Mononuclear cell (primary cell): ENCODE results near the gene CDIP1. TPM values are rescaled to one million over a fixed set of nuclear protein-coding genes. Genes with fewer than 3 reads are reported as not detected.

Source experiments
- H3K27me3 ChIP-seq: 2 replicates; pipeline ENCODE4 v1.6.0; 2011; ENCODE audit warnings: low read length, control low read depth; ENCODE audit not compliant: insufficient read depth
- H3K4me1 ChIP-seq: 2 replicates; pipeline ENCODE4 v1.5.1; 2011; ENCODE audit warnings: mild to moderate bottlenecking, low read length, control low read depth; ENCODE audit not compliant: insufficient read depth
- H3K4me3 ChIP-seq: 2 replicates; pipeline ENCODE4 v1.5.1; 2011; ENCODE audit warnings: mild to moderate bottlenecking, low read length, moderate library complexity
- H3K9me3 ChIP-seq: 2 replicates; pipeline ENCODE4 v1.5.1; 2011; ENCODE audit warnings: low read depth, mild to moderate bottlenecking, control low read depth, low read length
- total RNA-seq: library from RNA; depleted of rRNA; stranded (reverse); fragments of >200 nt; gene quantifications from one replicate; pipeline ENCODE4 v1.2.3, GENCODE V29; 2012

The CDIP1 gene
- total RNA-seq, 1 donor = 8.0 TPM

DNA sequence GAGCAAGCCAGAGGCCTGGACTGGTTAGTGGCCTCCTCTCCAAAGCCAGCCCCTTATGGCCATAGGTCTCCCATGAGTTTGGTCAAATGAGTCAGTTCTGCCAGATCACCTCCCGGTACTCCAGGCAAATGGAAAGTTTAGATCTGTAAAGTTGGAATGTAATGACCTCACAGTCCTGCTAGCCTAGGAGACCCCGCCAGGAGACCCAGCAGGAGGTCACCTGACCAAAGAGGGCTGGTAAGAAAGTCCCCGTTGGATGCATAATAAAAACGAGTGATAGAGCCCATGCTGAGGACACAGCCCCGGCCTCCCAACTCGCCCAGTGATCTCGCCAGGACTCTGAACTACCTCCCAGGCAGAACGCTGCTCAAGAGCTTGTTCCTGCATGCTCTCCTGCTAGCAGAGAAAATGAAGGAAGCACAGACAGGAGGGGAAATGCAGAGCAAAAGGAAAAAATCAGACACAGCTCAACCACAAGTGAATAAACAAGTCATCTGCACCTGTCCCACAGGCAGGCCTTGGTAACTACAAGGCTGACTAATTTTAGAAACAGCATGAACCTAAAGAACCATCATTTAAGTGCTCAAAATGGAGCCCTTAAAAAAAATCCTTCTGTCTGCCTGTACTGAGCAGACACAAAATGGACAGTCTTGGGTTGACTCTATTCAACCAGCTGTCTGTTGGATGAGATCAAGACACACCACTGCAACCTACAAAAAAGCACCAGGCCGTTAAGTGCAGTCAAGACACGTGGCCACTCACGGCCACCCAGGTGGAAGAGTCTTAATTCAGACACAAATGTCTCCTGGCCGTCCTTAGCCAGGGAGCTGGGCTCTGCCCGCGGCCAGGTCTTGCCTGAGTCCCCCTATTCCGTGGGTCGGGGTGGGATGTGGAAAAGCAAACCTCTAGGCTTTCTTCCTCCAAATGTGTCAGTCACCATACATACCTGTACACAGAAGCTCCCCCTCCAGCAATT lies 9.2 kb downstream of the CDIP1 start:
- Histone ChIP-seq H3K27me3 (no peaks in the 10 kb centered on the region), H3K4me1 (peaks cover 24% of the 10 kb centered on the region), H3K9me3 (no peaks in the 10 kb centered on the region), H3K4me3 (no peak overlapping the region)

DNA sequence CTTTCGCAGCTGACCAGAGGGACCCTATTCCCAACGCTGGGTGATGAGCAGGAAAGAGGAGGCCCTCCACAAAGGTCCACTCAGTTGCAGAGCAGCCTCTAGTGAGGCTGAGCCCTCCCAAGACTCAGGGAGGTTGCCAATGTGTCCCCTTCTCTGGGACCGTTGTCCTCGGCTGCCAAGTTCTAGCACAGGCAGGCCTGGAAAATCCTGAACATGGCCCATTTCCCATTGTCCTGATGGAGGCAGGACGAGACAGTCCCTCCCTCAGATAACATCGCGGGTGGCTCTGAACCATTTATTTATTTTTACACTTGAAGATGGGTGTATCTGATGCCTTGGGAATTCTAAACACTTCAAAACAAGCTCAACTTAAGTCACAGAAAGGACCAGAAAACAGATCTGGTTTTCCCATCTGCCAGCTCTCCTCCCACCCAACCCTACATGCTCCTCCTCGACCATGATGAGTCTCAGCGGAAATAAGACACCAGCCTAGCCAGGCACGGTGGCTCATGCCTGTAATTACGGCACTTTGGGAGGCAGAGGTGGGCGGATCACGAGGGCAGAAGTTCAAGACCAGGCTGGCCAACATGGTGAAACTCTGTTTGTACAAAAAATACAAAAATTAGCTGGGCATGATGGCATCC lies 12.8 kb downstream of the CDIP1 start:
- H3K4me3 ChIP-seq = no peak overlapping the region
- H3K9me3 ChIP-seq = no peaks in the 10 kb centered on the region
- H3K4me1 ChIP-seq = peaks cover 35% of the 10 kb centered on the region
- no peaks in the 10 kb centered on the region for H3K27me3 ChIP-seq

DNA sequence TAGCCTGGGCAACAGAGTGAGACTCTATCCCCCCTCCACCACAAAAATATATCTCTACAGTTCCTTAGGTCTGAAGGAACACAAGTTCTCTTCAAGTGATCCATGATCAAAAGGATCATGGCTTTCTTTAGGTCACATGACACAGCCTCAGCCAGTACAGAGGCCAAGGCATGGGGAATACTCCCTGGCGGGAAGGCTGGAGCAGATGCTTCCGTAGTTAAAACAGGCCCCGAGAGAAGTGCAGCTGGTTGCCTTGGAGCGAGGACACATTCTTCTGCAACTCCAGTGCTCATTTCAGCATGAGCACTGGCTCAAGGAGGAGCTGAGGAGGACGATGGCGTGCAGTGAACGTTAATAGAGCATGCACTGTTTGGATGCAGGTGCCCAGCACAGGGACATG lies 13.5 kb downstream of the CDIP1 start:
- Histone ChIP-seq H3K27me3 (no peaks in the 10 kb centered on the region), H3K4me3 (no peak overlapping the region), H3K9me3 (no peaks in the 10 kb centered on the region), H3K4me1 (peaks cover 35% of the 10 kb centered on the region)

DNA sequence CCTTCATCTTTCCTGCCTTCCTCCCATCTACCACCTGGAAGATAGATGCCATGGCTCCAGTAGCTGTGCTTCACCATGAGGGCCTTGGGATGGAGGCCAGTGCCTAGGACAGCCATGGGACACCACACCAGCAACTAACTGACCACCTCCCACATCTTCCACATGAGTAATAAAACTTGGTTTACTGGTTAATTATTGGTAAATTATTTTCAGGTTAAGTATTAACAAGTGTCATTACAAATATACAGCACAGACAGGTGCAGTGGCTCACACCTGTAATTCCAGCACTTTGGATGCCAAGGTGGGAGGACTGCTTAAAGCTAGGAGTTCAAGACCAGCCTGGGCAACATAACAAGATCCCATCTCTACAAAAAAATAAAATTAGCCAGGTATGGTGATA lies 14.0 kb downstream of the CDIP1 start:
- Histone ChIP-seq H3K4me1 (peaks cover 32% of the 10 kb centered on the region), H3K4me3 (no peak overlapping the region), H3K9me3 (no peaks in the 10 kb centered on the region), H3K27me3 (no peaks in the 10 kb centered on the region)

DNA sequence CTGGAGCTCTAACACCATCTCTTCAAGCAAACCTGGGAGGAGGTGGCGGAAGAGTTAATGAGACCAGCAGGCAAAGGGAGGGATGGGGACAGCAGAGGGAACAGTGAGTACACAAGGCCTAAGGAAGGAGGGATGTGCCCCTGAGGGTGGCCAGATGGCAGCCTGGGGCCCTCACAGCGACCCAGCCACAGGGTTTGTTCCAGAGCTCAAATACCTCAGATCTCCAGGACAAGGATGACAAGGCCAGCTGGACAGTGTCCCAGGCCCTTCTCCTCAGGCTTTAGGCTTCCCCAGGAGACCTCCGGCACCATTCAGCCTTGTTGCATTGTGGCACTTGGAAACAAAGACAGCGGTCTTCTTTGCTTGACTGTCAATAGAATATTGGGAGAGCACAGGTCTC lies 14.9 kb downstream of the CDIP1 start:
- peaks cover 31% of the 10 kb centered on the region for H3K4me1 ChIP-seq
- no peaks in the 10 kb centered on the region for H3K9me3 ChIP-seq
- no peak overlapping the region for H3K4me3 ChIP-seq
- H3K27me3 ChIP-seq = no peaks in the 10 kb centered on the region

DNA sequence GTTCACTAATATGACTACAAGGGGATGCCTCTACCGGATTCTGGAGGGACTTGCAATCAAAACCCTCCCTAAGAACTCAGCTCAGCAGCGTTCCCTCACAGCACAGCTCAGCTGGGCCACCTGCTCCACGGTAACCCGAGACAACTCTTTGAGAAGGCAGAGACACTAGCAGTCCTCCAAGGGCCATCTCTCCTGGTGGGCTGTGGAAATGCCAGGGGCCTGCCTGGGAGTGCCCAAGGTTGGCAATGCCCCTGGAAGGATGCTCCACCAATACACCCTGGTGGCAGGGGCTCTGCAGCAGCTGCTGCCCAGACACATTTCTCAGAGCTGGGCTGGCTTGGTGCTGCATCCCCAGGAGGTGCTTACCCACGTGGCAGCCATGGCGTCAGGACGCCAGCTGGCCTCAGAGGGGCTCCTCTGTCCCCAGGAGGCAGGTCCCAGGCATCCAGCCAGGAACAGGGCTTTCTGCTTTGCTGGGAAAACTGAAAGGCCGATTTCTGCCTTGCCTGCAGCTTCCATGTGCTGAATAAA lies 16.5 kb downstream of the CDIP1 start:
- no peak overlapping the region for H3K4me3 ChIP-seq
- H3K4me1 ChIP-seq = peaks cover 37% of the 10 kb centered on the region
- no peaks in the 10 kb centered on the region for H3K27me3 ChIP-seq
- no peaks in the 10 kb centered on the region for H3K9me3 ChIP-seq

DNA sequence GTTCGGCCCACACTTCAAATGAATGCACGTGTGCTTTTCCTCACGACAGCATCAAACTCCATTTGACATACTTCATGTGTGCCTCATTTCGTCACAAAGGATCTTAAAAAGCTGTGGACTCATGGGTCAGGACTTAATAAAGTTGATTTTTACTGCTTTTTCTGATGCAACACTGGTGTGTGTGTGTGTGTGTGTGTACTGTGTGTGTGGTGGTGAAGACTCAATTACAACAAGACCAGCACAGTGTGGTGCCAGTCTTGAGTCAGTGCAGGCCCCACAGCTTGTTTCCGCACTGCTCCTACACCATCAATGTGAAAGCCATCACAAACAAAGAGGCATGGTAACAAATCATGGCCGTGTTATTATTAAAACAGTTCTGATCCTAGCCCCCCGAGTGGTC lies 17.7 kb downstream of the CDIP1 start:
- no peaks in the 10 kb centered on the region for H3K27me3 ChIP-seq
- no peaks in the 10 kb centered on the region for H3K9me3 ChIP-seq
- H3K4me3 ChIP-seq = no peak overlapping the region
- peaks cover 43% of the 10 kb centered on the region for H3K4me1 ChIP-seq

DNA sequence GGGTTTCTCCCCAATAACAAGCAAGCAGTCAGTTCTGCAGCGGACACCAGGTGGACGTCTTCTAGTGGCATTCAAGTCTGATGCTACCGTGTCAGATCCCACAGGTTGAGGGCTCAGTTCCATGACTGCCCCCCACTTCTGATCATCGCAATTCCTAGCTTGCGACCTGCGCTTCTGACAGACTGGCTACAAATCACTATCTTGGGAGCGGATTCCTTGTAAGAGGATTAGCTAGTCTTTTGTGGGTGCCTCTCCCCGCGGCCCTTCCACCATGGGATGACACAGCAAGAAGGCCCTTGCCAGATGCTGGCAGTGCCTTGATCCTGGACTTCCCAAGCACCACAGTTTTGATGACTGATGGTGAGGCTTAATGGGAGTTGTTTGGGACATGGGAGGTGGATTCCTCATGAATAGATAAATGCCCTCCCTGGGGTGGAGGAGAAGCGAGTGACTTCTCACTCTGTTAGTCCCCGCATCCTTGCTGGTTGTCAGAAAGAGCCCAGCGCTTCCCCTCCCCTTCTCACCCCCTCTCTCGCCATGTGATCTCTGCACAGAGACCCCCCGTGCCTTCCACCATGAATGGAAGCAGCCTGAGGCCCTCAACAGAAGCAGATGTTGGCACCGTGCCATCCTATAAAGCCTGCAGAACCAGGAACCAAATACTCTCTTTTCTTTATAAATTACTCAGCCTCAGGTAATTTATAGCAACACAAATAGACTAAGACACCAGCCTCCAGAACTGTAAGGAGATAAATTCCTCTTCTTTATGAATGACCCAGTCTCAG lies 19.1 kb downstream of the CDIP1 start:
- peaks cover 57% of the 10 kb centered on the region for H3K4me1 ChIP-seq
- no peaks in the 10 kb centered on the region for H3K27me3 ChIP-seq
- H3K9me3 ChIP-seq = no peaks in the 10 kb centered on the region
- no peak overlapping the region for H3K4me3 ChIP-seq

DNA sequence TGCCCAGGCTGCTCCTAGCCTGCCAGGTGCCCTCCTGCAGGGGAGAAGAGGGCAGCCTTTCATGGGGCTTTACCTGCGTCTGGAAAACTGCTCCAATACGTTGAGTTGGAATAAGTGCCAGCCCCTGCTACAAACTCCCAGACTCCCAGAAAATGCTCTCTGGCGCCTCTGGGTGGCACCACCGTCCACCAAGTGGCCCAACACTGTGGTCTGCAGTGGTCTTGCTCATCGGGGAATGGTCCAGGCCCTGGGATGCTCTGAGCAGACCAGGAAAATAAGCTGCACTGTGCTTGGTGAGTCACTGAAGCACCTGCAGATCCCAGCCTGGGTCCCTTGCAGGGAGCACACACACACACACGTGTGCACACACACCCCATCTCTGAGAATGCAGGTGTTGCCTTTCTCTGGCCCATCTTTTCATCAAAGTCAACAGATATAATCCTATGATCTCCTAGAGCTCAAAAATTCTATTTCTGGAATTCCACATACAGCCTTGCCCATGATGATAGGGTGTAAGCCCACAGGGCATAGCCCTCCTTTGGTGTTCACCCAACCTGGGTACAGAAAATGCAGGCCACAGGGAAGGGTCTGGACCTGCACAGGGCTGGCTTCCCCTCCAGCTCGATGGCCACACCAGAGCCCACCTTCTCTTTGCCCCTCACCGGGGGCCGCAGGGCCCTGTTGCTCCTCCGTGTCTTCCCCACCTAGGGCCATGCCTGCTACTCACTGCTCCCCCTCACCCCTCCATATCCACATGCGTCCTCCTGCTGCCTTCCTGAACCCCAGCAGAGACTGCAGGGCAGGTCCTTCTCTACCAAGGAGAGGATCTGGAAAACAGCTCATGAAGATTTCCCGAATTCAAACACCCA lies 20.5 kb downstream of the CDIP1 start:
- Histone ChIP-seq H3K27me3 (no peaks in the 10 kb centered on the region), H3K4me1 (peaks cover 64% of the 10 kb centered on the region), H3K9me3 (no peaks in the 10 kb centered on the region), H3K4me3 (no peak overlapping the region)

DNA sequence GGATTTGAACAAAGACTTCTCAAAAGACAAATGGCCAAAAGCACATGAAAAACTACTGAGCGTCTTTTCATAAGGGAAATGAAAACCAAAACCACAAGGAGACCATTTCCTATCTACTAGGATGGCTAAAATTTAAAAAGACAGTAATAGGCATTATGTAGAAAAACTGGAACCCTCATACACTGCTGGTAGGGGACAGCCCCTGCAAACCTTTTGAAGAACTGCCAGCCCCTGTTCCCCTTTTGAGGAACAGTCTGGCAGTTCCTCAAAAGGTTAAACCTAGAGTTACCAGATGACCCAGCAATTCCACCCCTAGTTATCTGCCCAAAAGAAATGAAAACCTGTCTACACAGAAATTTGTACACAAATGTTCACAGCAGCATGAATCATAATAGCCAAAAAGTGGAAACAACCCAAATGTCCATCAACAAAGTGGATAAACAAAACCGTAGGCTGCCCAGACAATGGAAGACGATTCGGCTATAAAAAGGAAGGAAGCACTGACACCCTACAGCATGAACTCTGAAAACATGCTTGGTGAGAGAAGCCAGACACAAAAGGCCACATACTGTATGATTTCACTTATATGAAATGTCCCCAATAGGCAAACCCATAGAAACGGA lies 22.9 kb downstream of the CDIP1 start:
- peaks cover 68% of the 10 kb centered on the region for H3K4me1 ChIP-seq
- no peaks in the 10 kb centered on the region for H3K27me3 ChIP-seq
- no peak overlapping the region for H3K4me3 ChIP-seq
- no peaks in the 10 kb centered on the region for H3K9me3 ChIP-seq

DNA sequence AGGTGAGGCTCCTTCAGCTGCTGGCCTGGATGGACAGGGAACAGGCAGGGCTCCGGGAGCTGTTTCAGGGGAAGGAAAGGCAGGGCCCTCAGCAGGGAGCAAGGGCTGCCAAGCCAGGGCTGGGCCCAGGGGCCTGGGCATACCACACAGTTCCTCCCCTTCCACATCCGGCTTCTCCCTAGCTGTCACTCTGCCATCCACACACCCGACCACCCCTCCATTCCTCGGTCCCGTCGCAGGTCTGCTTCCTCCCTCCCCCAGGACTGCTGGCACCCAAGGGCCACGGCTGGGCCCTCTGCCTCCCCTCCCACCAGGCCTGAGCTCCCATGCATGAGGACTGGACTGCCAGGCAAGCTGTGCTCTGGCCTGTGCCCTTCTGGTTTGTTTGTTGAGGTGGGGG lies 24.0 kb downstream of the CDIP1 start:
- Histone ChIP-seq H3K4me3 (no peak overlapping the region), H3K4me1 (peaks cover 69% of the 10 kb centered on the region), H3K27me3 (no peaks in the 10 kb centered on the region), H3K9me3 (no peaks in the 10 kb centered on the region)

DNA sequence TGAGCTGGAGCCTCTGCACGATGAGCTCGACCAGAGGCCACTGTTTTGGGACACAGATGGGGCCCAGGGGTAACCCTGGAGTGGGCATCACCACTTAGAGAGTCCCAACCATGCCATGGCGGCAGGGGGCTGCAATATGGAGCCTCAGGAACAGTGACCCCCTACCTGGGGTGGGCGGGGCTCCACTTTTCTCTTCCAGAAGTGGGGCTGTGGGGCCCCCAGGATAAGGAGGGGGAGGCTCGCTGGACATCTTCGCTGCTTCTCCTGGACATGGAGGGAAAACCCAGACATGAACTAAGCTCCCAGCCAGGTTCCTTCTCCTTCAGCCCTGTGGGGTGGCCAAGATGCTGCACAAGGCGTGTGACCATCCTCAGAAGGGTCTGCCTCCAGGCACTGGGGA lies 24.7 kb downstream of the CDIP1 start:
- H3K9me3 ChIP-seq = no peaks in the 10 kb centered on the region
- no peak overlapping the region for H3K4me3 ChIP-seq
- H3K4me1 ChIP-seq = peaks cover 63% of the 10 kb centered on the region
- H3K27me3 ChIP-seq = no peaks in the 10 kb centered on the region

DNA sequence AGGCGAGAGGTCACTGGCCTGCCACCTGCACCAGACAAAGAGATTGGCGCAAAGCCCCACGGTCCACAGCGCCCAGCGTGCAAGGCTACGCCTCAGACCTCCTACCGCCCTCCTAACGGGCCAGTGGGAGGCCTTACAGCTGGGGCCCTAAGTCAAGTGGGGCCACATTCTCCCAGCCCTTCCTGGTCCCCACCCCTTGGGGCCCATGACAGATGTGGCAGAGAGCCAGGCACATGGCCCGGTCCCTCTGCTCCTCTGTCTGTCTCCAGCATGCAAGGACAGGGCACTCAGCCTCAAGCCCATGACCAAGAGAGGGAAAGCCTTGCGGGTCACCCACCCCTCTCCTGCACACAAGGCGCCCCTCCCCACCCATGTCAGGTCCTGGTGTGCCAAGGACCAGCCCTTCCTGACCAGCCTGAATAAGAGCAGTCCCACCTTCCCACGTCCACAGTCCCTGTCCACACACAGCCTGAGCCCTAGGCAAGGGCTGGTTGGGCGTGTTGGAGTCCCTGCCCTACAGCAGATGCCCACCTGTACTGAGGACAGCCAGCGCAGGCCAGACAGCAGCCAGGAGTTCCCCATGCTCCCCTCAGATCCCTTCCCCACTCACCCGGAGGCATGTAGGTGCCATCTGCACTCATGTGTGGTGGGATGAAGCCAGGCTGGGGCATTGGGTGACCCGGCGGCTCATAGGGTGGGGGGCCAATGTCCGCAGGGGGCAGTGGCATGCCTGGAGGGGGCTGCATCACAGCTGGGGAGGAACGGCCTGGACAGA lies 25.3 kb downstream of the CDIP1 start:
- Histone ChIP-seq H3K9me3 (no peaks in the 10 kb centered on the region), H3K27me3 (no peaks in the 10 kb centered on the region), H3K4me3 (no peak overlapping the region), H3K4me1 (peaks cover 63% of the 10 kb centered on the region)
